ENCODE results near the gene OR5C1.
A peak's percentile ranks its signal among the peaks of the same experiment; 100 is the strongest.

OR5C1 gene

DNA sequence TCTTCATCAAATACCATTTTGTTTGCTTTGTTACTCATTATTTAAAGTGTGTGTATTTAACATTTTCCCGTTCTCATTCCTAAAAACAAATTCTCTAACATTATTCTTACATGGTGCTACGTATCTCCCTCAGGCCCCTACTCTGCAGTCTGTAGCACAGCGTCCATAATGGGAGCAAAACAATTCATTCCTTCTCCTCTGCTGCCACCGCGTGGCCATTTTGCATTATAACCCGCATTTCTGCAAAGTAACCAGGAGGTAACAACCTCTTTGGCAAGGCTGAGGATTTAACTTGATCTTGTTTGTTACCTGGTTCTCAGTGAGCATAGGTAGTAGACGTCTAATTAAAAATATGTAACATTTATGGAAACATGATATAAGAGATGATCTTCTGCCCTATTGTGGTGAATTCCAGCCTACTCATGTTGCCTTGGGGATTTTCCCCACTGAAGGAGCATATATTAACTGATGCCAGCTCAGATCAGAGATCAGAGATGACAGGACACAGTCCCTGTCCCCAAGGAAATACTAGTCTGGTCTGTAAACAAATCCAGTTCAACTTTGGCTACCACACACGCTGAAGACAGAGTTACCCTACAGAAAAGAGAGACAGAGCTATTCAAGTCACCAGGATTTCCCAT, 21.7 kb downstream of the OR5C1 start (continued):
- TF ChIP-seq ZNF266 (tag by site-specific recombination; IDR thresholded peaks at IDR 0.05; ENCODE audit: low read depth) (no peak), ZNF292 (tag by site-specific recombination; IDR thresholded peaks at IDR 0.05; ENCODE audit: borderline replicate concordance, low read depth) (no peak), ZFP69B (tag by site-specific recombination; IDR thresholded peaks at IDR 0.05) (no peak), ZNF600 (tag by site-specific recombination; IDR thresholded peaks at IDR 0.05) (no peak), ZNF830 (tag by site-specific recombination; IDR thresholded peaks at IDR 0.05; ENCODE audit: low read depth) (no peak), ZNF211 (tag by site-specific recombination; IDR thresholded peaks at IDR 0.05; ENCODE audit: low read depth) (no peak), RBAK (tag by site-specific recombination; IDR thresholded peaks at IDR 0.05) (no peak), ZNF48 (tag by site-specific recombination; IDR thresholded peaks at IDR 0.05) (no peak), ZNF654 (tag by site-specific recombination; IDR thresholded peaks at IDR 0.05; ENCODE audit: low read depth) (peak; percentile 93), ZSCAN30 (tag by site-specific recombination; IDR thresholded peaks at IDR 0.05) (no peak), SP7 (tag by site-specific recombination; IDR thresholded peaks at IDR 0.05) (no peak), ZNF571 (tag by site-specific recombination; IDR thresholded peaks at IDR 0.05) (no peak), OSR2 (tag by site-specific recombination; IDR thresholded peaks at IDR 0.05) (no peak), ZNF335 (tag by site-specific recombination; conservative IDR thresholded peaks at IDR 0.05) (peak; percentile 47; the same call in 1 of the 2 replicates), ZNF629 (tag by site-specific recombination; IDR thresholded peaks at IDR 0.05) (no peak), ZNF23 (tag by site-specific recombination; IDR thresholded peaks at IDR 0.05; ENCODE audit: borderline replicate concordance) (no peak), ZNF274 (IDR thresholded peaks at IDR 0.05; ENCODE audit: low read length) (no peak), ZNF274 (tag by site-specific recombination; IDR thresholded peaks at IDR 0.05; ENCODE audit: borderline replicate concordance) (no peak), ZNF660 (tag by site-specific recombination; IDR thresholded peaks at IDR 0.05) (0 out of 2 replicates have a peak, but pooled peaks have one; percentile 30), GLI2 (tag by site-specific recombination; IDR thresholded peaks at IDR 0.05; ENCODE audit: borderline replicate concordance, low read depth) (no peak), ZXDB (tag by site-specific recombination; IDR thresholded peaks at IDR 0.05) (no peak), ZNF501 (tag by site-specific recombination; IDR thresholded peaks at IDR 0.05) (no peak)
- TF ChIP-seq, protein P1, sequence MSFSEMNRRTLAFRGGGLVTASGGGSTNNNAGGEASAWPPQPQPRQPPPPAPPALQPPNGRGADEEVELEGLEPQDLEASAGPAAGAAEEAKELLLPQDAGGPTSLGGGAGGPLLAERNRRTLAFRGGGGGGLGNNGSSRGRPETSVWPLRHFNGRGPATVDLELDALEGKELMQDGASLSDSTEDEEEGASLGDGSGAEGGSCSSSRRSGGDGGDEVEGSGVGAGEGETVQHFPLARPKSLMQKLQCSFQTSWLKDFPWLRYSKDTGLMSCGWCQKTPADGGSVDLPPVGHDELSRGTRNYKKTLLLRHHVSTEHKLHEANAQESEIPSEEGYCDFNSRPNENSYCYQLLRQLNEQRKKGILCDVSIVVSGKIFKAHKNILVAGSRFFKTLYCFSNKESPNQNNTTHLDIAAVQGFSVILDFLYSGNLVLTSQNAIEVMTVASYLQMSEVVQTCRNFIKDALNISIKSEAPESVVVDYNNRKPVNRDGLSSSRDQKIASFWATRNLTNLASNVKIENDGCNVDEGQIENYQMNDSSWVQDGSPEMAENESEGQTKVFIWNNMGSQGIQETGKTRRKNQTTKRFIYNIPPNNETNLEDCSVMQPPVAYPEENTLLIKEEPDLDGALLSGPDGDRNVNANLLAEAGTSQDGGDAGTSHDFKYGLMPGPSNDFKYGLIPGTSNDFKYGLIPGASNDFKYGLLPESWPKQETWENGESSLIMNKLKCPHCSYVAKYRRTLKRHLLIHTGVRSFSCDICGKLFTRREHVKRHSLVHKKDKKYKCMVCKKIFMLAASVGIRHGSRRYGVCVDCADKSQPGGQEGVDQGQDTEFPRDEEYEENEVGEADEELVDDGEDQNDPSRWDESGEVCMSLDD (tag by site-specific recombination; IDR thresholded peaks at IDR 0.05) = no peak
- TF ChIP-seq, protein P2, sequence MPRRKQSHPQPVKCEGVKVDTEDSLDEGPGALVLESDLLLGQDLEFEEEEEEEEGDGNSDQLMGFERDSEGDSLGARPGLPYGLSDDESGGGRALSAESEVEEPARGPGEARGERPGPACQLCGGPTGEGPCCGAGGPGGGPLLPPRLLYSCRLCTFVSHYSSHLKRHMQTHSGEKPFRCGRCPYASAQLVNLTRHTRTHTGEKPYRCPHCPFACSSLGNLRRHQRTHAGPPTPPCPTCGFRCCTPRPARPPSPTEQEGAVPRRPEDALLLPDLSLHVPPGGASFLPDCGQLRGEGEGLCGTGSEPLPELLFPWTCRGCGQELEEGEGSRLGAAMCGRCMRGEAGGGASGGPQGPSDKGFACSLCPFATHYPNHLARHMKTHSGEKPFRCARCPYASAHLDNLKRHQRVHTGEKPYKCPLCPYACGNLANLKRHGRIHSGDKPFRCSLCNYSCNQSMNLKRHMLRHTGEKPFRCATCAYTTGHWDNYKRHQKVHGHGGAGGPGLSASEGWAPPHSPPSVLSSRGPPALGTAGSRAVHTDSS (tag by site-specific recombination; IDR thresholded peaks at IDR 0.05) = no peak
- TF ChIP-seq, protein P3, sequence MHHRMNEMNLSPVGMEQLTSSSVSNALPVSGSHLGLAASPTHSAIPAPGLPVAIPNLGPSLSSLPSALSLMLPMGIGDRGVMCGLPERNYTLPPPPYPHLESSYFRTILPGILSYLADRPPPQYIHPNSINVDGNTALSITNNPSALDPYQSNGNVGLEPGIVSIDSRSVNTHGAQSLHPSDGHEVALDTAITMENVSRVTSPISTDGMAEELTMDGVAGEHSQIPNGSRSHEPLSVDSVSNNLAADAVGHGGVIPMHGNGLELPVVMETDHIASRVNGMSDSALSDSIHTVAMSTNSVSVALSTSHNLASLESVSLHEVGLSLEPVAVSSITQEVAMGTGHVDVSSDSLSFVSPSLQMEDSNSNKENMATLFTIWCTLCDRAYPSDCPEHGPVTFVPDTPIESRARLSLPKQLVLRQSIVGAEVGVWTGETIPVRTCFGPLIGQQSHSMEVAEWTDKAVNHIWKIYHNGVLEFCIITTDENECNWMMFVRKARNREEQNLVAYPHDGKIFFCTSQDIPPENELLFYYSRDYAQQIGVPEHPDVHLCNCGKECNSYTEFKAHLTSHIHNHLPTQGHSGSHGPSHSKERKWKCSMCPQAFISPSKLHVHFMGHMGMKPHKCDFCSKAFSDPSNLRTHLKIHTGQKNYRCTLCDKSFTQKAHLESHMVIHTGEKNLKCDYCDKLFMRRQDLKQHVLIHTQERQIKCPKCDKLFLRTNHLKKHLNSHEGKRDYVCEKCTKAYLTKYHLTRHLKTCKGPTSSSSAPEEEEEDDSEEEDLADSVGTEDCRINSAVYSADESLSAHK (tag by site-specific recombination; IDR thresholded peaks at IDR 0.05) = no peak
